ENCODE results near the gene EPHA2.

DNA sequence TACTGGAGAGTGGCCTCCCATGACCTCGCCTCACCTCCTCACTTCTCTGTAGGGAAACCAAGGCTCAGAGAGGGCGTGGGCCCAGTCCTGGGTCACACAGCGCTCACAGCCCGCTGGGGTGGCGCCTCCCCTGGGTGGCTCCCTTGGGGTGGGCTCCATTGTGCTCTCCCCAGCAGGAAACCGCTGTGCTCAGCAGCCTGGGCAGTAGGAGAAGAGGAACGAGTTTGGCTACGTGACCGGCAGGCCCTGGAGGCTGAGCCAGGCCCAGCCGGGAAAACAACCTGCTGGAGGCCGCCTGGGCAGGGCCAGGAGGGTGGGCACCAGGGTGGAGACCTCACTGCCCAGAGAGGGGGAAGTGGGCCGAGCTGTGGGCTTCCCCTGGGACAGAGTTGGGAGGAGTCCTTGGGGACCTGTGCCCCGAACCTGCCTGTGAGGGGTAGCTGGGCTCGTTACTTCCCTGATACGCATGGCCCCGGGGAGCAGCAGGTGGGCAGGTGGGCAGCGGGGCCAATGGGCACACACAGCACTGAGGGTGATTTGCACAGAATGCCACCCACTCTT lies 67.4 kb downstream of the EPHA2 start:
- TF ChIP-seq POLR2AphosphoS5 (IDR thresholded peaks at IDR 0.05; ENCODE audit: borderline replicate concordance, low read depth, low read length) (no peak), EZH2 (IDR thresholded peaks at IDR 0.05) (no peak)
